HepG2 (cell line): ENCODE data around the gene AFDN. TPM values are rescaled to one million over a fixed set of nuclear protein-coding genes. Genes with fewer than 3 reads are reported as not detected.
A peak's percentile ranks its signal among the peaks of the same experiment; 100 is the strongest.

Experiments used
- AKAP8 ChIP-seq: sonication (generic); formaldehyde crosslinking; IDR thresholded peaks from 2 replicates; pipeline ENCODE4 v1.5.1; 2020; ENCODE audit warnings: mild to moderate bottlenecking, missing genetic modification reagents
- EED ChIP-seq: sonication (generic); formaldehyde crosslinking; IDR thresholded peaks from 2 replicates; pipeline ENCODE4 v1.5.0; 2020; ENCODE audit warnings: mild to moderate bottlenecking, missing genetic modification reagents
- HDAC6 ChIP-seq: fragments of 200-600 bp; sonication (generic); IDR thresholded peaks from 2 replicates; pipeline ENCODE4 v1.7.0; 2017; ENCODE audit warnings: mild to moderate bottlenecking, antibody characterized with exemption, low read length, low read depth
- HNF4G ChIP-seq, 2 experiments: sonication (generic) in 1 of 2; formaldehyde crosslinking in 1 of 2; IDR thresholded peaks; 2 replicates each; pipeline versions ENCODE4 v1.4.0 to v1.6.1; 2011 to 2020; ENCODE audit warnings: borderline replicate concordance in 2 of 2, low read depth in 2 of 2, mild to moderate bottlenecking in 2 of 2, low read length in 1 of 2, missing genetic modification reagents in 1 of 2, moderate library complexity in 1 of 2
- HNRNPK ChIP-seq: fragments of 200-400 bp; formaldehyde crosslinking; IDR thresholded peaks from 2 replicates; pipeline ENCODE4 v1.6.1; 2018; ENCODE audit warnings: low read length, low read depth, moderate library complexity, mild to moderate bottlenecking; ENCODE audit not compliant: poor library complexity, severe bottlenecking
- KLF6 ChIP-seq: IDR thresholded peaks from 2 replicates; pipeline ENCODE4 v1.8.0; 2016; ENCODE audit warnings: missing biosample characterization, missing genetic modification reagents
- RARG ChIP-seq: sonication (generic); formaldehyde crosslinking; IDR thresholded peaks from 2 replicates; pipeline ENCODE4 v1.4.0; 2020; ENCODE audit warnings: low read depth, mild to moderate bottlenecking, missing genetic modification reagents
- SOX5 ChIP-seq: IDR thresholded peaks from 2 replicates; pipeline ENCODE4 v1.6.1; 2016; ENCODE audit warnings: borderline replicate concordance
- SP5 ChIP-seq: IDR thresholded peaks from 2 replicates; pipeline ENCODE4 v1.6.1; 2016; ENCODE audit warnings: low read depth, borderline replicate concordance
- SSRP1 ChIP-seq: IDR thresholded peaks from 2 replicates; pipeline ENCODE4 v1.6.1; 2016; ENCODE audit warnings: control low read depth
- ZKSCAN5 ChIP-seq: sonication (generic); formaldehyde crosslinking; IDR thresholded peaks from 2 replicates; pipeline ENCODE4 v1.5.1; 2020; ENCODE audit warnings: mild to moderate bottlenecking, missing genetic modification reagents
- ZNF20 ChIP-seq: sonication (generic); formaldehyde crosslinking; IDR thresholded peaks from 2 replicates; pipeline ENCODE4 v1.4.0; 2020; ENCODE audit warnings: mild to moderate bottlenecking, moderate library complexity, missing genetic modification reagents
- ZNF232 ChIP-seq: sonication (generic); formaldehyde crosslinking; IDR thresholded peaks from 2 replicates; pipeline ENCODE4 v1.4.0; 2020; ENCODE audit warnings: missing genetic modification reagents, borderline replicate concordance
- ZNF264 ChIP-seq: sonication (generic); formaldehyde crosslinking; IDR thresholded peaks from 2 replicates; pipeline ENCODE4 v1.4.0; 2020; ENCODE audit warnings: missing genetic modification reagents
- ZNF326 ChIP-seq: sonication (generic); formaldehyde crosslinking; IDR thresholded peaks from 2 replicates; pipeline ENCODE4 v1.4.0; 2020; ENCODE audit warnings: missing genetic modification reagents, borderline replicate concordance
- ZNF460 ChIP-seq: sonication (generic); formaldehyde crosslinking; IDR thresholded peaks from 2 replicates; pipeline ENCODE4 v1.5.1; 2020; ENCODE audit warnings: missing genetic modification reagents, mild to moderate bottlenecking, borderline replicate concordance
- ZNF550 ChIP-seq: sonication (generic); formaldehyde crosslinking; IDR thresholded peaks from 2 replicates; pipeline ENCODE4 v1.4.0; 2020; ENCODE audit warnings: mild to moderate bottlenecking, missing genetic modification reagents, borderline replicate concordance
- ZNF782 ChIP-seq: sonication (generic); formaldehyde crosslinking; IDR thresholded peaks from 2 replicates; pipeline ENCODE4 v1.4.0; 2020; ENCODE audit warnings: missing genetic modification reagents, mild to moderate bottlenecking, borderline replicate concordance
- ZNF879 ChIP-seq: sonication (generic); formaldehyde crosslinking; IDR thresholded peaks from 2 replicates; pipeline ENCODE4 v1.8.1; 2023; ENCODE audit warnings: missing genetic modification reagents
- polyA plus RNA-seq, 8 experiments: library from polyadenylated mRNA; depleted of rRNA in 3 of 8; stranded (reverse) in 7 of 8; unstranded in 1 of 8; fragments of >200 nt; fragmentation: Illumina TruSeq in 4 of 8; extraction: Trizol in 4 of 8; gene quantifications; 2 replicates each; pipeline versions ENCODE4 v1.2.1 to v1.2.3, GENCODE V29; 2011 to 2016; ENCODE audit warnings: low read depth in 4 of 8, missing spikeins in 1 of 8, mixed read lengths in 1 of 8; ENCODE audit not compliant: insufficient read depth in 1 of 8
- total RNA-seq, 5 experiments: library from RNA; depleted of rRNA; stranded (reverse); fragments of >200 nt; fragmentation: Illumina TruSeq; extraction: Trizol; gene quantifications; 2 replicates each; pipeline ENCODE4 v1.2.3, GENCODE V29; 2016; ENCODE audit warnings: low read depth in 1 of 5
- TF ChIP-seq, protein P1 (sequence below): IDR thresholded peaks from 2 replicates; pipeline ENCODE4 v1.6.1; 2016; ENCODE audit warnings: low read depth, borderline replicate concordance
- TF ChIP-seq, protein P2 (sequence below): sonication (generic); formaldehyde crosslinking; IDR thresholded peaks from 2 replicates; pipeline ENCODE4 v1.5.0; 2020; ENCODE audit warnings: mild to moderate bottlenecking, low read depth, missing genetic modification reagents, borderline replicate concordance
- TF ChIP-seq, protein P3 (sequence below): IDR thresholded peaks from 2 replicates; pipeline ENCODE4 v1.6.1; 2012; ENCODE audit warnings: low read length, improper control_type of control experiment
- TF ChIP-seq, protein P4 (sequence below): IDR thresholded peaks from 2 replicates; pipeline ENCODE4 v1.6.1; 2016; ENCODE audit warnings: missing biosample characterization, missing genetic modification reagents, low read depth

Gene AFDN
- total and polyA plus RNA-seq, 2 of the 13 experiments (the other 11 are each of a cell fraction or from before 2014, with no cell fraction given): 136 to 151 TPM

DNA sequence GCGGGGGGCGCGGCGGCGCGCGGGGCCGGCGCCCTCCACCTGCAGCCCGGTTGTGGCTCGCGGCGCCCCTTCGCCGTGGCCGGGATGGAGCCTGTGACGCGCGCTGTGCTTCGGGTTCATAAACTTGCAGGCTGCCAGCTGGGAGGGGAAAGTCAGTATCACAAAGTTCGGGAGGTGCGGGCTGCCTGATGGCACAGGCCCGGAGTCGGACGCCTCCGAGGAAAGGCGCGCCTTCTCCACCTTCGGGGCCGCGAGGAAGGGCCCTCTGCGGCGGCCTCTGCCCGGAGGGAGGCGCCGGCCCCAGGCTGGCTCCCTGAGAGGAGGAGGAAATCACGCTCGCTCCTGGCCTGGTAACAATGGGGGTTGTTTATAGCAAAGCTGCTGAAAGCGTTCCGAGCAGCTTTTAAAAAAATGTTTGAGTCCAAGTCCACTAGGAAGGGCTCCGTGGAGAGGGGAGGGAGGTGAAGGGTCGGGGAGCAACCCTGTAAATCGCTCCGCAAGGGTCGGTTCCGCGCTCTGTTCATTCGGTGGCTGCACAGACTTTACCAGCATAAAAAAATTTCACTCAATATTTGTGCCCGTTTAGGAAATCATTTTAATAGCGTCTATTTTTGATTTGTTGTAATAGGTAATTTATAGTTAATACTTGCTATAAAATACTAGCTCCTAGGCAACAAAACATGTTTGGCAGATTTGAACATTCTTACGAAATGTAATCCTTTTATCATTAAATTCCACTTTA lies 1.0 kb downstream of the AFDN start (continued):
- TF ChIP-seq, protein P1, sequence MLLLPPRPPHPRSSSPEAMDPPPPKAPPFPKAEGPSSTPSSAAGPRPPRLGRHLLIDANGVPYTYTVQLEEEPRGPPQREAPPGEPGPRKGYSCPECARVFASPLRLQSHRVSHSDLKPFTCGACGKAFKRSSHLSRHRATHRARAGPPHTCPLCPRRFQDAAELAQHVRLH: no peak
- TF ChIP-seq ZNF460 (CRISPR knock-in tag): no peak
- no peak for TF ChIP-seq ZNF782 (CRISPR knock-in tag)
- no peak for TF ChIP-seq ZNF879
- no peak for TF ChIP-seq EED (CRISPR knock-in tag)
- TF ChIP-seq, protein P2, sequence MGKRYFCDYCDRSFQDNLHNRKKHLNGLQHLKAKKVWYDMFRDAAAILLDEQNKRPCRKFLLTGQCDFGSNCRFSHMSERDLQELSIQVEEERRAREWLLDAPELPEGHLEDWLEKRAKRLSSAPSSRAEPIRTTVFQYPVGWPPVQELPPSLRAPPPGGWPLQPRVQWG (CRISPR knock-in tag): no peak
- no peak for TF ChIP-seq ZNF326 (CRISPR knock-in tag)
- no peak for TF ChIP-seq HNRNPK
- no peak for TF ChIP-seq SOX5 (CRISPR knock-in tag)
- no peak for TF ChIP-seq SP5 (CRISPR knock-in tag)
- TF ChIP-seq SSRP1 (CRISPR knock-in tag): no peak
- TF ChIP-seq ZNF232 (CRISPR knock-in tag): 0 out of 2 replicates have a peak, but pooled peaks have one; percentile 64
- TF ChIP-seq ZKSCAN5 (CRISPR knock-in tag): no peak
- TF ChIP-seq RARG (CRISPR knock-in tag): no peak
- TF ChIP-seq, protein P3, sequence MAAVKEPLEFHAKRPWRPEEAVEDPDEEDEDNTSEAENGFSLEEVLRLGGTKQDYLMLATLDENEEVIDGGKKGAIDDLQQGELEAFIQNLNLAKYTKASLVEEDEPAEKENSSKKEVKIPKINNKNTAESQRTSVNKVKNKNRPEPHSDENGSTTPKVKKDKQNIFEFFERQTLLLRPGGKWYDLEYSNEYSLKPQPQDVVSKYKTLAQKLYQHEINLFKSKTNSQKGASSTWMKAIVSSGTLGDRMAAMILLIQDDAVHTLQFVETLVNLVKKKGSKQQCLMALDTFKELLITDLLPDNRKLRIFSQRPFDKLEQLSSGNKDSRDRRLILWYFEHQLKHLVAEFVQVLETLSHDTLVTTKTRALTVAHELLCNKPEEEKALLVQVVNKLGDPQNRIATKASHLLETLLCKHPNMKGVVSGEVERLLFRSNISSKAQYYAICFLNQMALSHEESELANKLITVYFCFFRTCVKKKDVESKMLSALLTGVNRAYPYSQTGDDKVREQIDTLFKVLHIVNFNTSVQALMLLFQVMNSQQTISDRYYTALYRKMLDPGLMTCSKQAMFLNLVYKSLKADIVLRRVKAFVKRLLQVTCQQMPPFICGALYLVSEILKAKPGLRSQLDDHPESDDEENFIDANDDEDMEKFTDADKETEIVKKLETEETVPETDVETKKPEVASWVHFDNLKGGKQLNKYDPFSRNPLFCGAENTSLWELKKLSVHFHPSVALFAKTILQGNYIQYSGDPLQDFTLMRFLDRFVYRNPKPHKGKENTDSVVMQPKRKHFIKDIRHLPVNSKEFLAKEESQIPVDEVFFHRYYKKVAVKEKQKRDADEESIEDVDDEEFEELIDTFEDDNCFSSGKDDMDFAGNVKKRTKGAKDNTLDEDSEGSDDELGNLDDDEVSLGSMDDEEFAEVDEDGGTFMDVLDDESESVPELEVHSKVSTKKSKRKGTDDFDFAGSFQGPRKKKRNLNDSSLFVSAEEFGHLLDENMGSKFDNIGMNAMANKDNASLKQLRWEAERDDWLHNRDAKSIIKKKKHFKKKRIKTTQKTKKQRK: no peak
- no peak for TF ChIP-seq ZNF20 (CRISPR knock-in tag)
- TF ChIP-seq, protein P4, sequence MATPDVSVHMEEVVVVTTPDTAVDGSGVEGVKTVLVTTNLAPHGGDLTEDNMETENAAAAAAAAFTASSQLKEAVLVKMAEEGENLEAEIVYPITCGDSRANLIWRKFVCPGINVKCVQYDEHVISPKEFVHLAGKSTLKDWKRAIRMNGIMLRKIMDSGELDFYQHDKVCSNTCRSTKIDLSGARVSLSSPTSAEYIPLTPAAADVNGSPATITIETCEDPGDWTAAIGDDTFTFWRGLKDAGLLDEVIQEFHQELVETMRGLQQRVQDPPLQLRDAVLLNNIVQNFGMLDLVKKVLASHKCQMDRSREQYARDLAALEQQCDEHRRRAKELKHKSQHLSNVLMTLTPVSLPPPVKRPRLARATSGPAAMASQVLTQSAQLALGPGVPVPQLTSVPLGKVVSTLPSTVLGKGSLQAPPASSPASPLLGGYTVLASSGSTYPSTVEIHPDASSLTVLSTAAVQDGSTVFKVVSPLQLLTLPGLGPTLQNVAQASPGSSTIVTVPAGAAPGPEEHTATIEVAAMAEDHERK (CRISPR knock-in tag): no peak
- TF ChIP-seq HDAC6: no peak
- TF ChIP-seq HNF4G (IDR thresholded peaks at IDR 0.05; ENCODE audit: borderline replicate concordance, low read depth, low read length): no peak
- TF ChIP-seq HNF4G (CRISPR knock-in tag; IDR thresholded peaks at IDR 0.05; ENCODE audit: borderline replicate concordance, low read depth): no peak
- TF ChIP-seq ZNF264 (CRISPR knock-in tag): no peak
- TF ChIP-seq KLF6 (CRISPR knock-in tag): no peak
- no peak for TF ChIP-seq AKAP8 (CRISPR knock-in tag)
- no peak for TF ChIP-seq ZNF550 (CRISPR knock-in tag)
